Effector memory CD8-positive, alpha-beta T cell (primary cell): ENCODE results near the gene HIF1A.
"Not testable (repeated sequence)": the region's sequence is repeated elsewhere in the genome, so short reads cannot be mapped to it uniquely, and the experiment has no call there.

Experiments
- ATAC-seq: fragments of 150-1000 bp; cut with Tn5 transposase; replicated peaks from 2 replicates; pipeline ENCODE4 v1.10.0; 2021; ENCODE audit warnings: mild to moderate bottlenecking, moderate library complexity
- DNase-seq, 3 experiments: peaks; one replicate each; pipeline ENCODE4 v3.0.0; 2021
- H3K27ac Mint-ChIP-seq, 2 donors: one replicate each; pipeline ENCODE4 v1.8.0; 2022; ENCODE audit warnings: mild to moderate bottlenecking in 2 of 2, mixed read lengths in 2 of 2, moderate library complexity in 2 of 2
- H3K27me3 Mint-ChIP-seq, 2 donors: one replicate each; pipeline ENCODE4 v1.8.0; 2022; ENCODE audit warnings: mixed read lengths in 2 of 2
- H3K36me3 Mint-ChIP-seq: one replicate; pipeline ENCODE4 v1.8.0; 2022; ENCODE audit warnings: mild to moderate bottlenecking, moderate library complexity, mixed read lengths; ENCODE audit not compliant: insufficient read depth
- H3K4me1 Mint-ChIP-seq, 2 donors: one replicate each; pipeline ENCODE4 v1.8.0; 2022; ENCODE audit warnings: low read depth in 2 of 2, mixed read lengths in 2 of 2
- H3K4me3 Mint-ChIP-seq, 2 donors: one replicate each; pipeline ENCODE4 v1.8.0; 2022; ENCODE audit warnings: mild to moderate bottlenecking in 2 of 2, mixed read lengths in 2 of 2, moderate library complexity in 2 of 2
- H3K9me3 Mint-ChIP-seq, 2 donors: one replicate each; pipeline ENCODE4 v1.8.0; 2022; ENCODE audit warnings: mixed read lengths in 2 of 2

Gene HIF1A

GRCh38 chr14:61705017-61705416 lies 9.7 kb downstream of the HIF1A start:
- Mint-ChIP-seq H3K27ac (no peak overlapping the region), H3K27me3 (no peaks in the 10 kb centered on the region), H3K4me3 (no peak overlapping the region), H3K4me1 (peaks cover 21 to 48% of the 10 kb centered on the region in 2 donors), H3K9me3 (no peaks in the 10 kb centered on the region), H3K36me3 (peaks cover 3% of the 10 kb centered on the region)
- DNase-seq (no peak), ATAC-seq (no peak)

GRCh38 chr14:61706096-61706690 lies 10.9 kb downstream of the HIF1A start:
- Mint-ChIP-seq H3K27ac (no peak overlapping the region), H3K4me3 (no peak overlapping the region), H3K36me3 (peaks cover 3% of the 10 kb centered on the region), H3K9me3 (no peaks in the 10 kb centered on the region), H3K27me3 (no peaks in the 10 kb centered on the region), H3K4me1 (peaks cover 17 to 48% of the 10 kb centered on the region in 2 donors)
- DNase-seq (no peak), ATAC-seq (no peak)

- H3K27me3 Mint-ChIP-seq, DNase-seq, H3K4me3 Mint-ChIP-seq, H3K9me3 Mint-ChIP-seq, ATAC-seq, H3K27ac Mint-ChIP-seq, H3K36me3 Mint-ChIP-seq: not testable (repeated sequence)
- H3K4me1 Mint-ChIP-seq = peaks cover 27 to 61% of the 10 kb centered on the region in 2 donors
Observed at GRCh38 chr14:61707774-61708173, 12.5 kb downstream of the HIF1A start.

GRCh38 chr14:61708693-61709092 lies 13.4 kb downstream of the HIF1A start:
- ATAC-seq, DNase-seq, H3K9me3 Mint-ChIP-seq, H3K27ac Mint-ChIP-seq, H3K36me3 Mint-ChIP-seq, H3K4me3 Mint-ChIP-seq, H3K27me3 Mint-ChIP-seq: not testable (repeated sequence)
- peaks cover 28 to 61% of the 10 kb centered on the region in 2 donors for H3K4me1 Mint-ChIP-seq

GRCh38 chr14:61710853-61711817 lies 15.8 kb downstream of the HIF1A start:
- no peak for DNase-seq
- Mint-ChIP-seq H3K36me3 (peaks cover 3% of the 10 kb centered on the region), H3K4me1 (peaks cover 34 to 64% of the 10 kb centered on the region in 2 donors), H3K9me3 (no peaks in the 10 kb centered on the region), H3K27me3 (no peaks in the 10 kb centered on the region), H3K27ac (peak overlapping the region; percentile 0 to 2), H3K4me3 (peak overlapping the region in 1 of 2 donors; percentile 63)
- ATAC-seq = peak; percentile 26

- ATAC-seq (no peak), DNase-seq (no peak)
- Mint-ChIP-seq H3K4me3 (peak overlapping the region in 1 of 2 donors; percentile 13), H3K4me1 (peaks cover 31 to 70% of the 10 kb centered on the region in 2 donors), H3K36me3 (peaks cover 3% of the 10 kb centered on the region), H3K27me3 (no peaks in the 10 kb centered on the region), H3K27ac (peak overlapping the region; percentile 0 to 9), H3K9me3 (no peaks in the 10 kb centered on the region)
Observed at GRCh38 chr14:61712137-61712536, 16.8 kb downstream of the HIF1A start.

- H3K4me1 Mint-ChIP-seq = peaks cover 37 to 74% of the 10 kb centered on the region in 2 donors
- no peak overlapping the region for H3K4me3 Mint-ChIP-seq
- no peaks in the 10 kb centered on the region for H3K27me3 Mint-ChIP-seq
- no peak for DNase-seq
- no peak for ATAC-seq
- no peak overlapping the region for H3K27ac Mint-ChIP-seq
- no peaks in the 10 kb centered on the region for H3K9me3 Mint-ChIP-seq
- H3K36me3 Mint-ChIP-seq = no peaks in the 10 kb centered on the region
Observed at GRCh38 chr14:61713724-61714437, 18.6 kb downstream of the HIF1A start.

GRCh38 chr14:61716956-61717355 lies 21.6 kb downstream of the HIF1A start:
- no peaks in the 10 kb centered on the region for H3K27me3 Mint-ChIP-seq
- H3K27ac Mint-ChIP-seq = peak overlapping the region in 1 of 2 donors; percentile 35
- DNase-seq (no peak), ATAC-seq (no peak)
- H3K4me3 Mint-ChIP-seq = no peak overlapping the region
- H3K9me3 Mint-ChIP-seq = no peaks in the 10 kb centered on the region
- H3K4me1 Mint-ChIP-seq = peaks cover 37 to 66% of the 10 kb centered on the region in 2 donors
- peaks cover 12% of the 10 kb centered on the region for H3K36me3 Mint-ChIP-seq

GRCh38 chr14:61718039-61718438 lies 22.7 kb downstream of the HIF1A start:
- Mint-ChIP-seq H3K36me3 (peaks cover 20% of the 10 kb centered on the region), H3K27ac (peak overlapping the region; percentile 0 to 1), H3K4me3 (no peak overlapping the region), H3K9me3 (no peaks in the 10 kb centered on the region), H3K27me3 (no peaks in the 10 kb centered on the region), H3K4me1 (peaks cover 35 to 55% of the 10 kb centered on the region in 2 donors)
- ATAC-seq = no peak
- no peak for DNase-seq

GRCh38 chr14:61719344-61720293 lies 24.3 kb downstream of the HIF1A start:
- Mint-ChIP-seq H3K27me3 (no peaks in the 10 kb centered on the region), H3K4me3 (peak overlapping the region; percentile 16 to 47), H3K9me3 (no peaks in the 10 kb centered on the region), H3K27ac (peak overlapping the region; percentile 44 to 89), H3K4me1 (peaks cover 30 to 51% of the 10 kb centered on the region in 2 donors), H3K36me3 (peaks cover 29% of the 10 kb centered on the region)
- ATAC-seq (peak; percentile 92), DNase-seq (no peak)

- peak overlapping the region; percentile 44 to 89 for H3K27ac Mint-ChIP-seq
Observed at GRCh38 chr14:61720294-61720661, 25.0 kb downstream of the HIF1A start.

GRCh38 chr14:61720741-61721140 lies 25.4 kb downstream of the HIF1A start:
- Mint-ChIP-seq H3K4me3 (no peak overlapping the region), H3K9me3 (no peaks in the 10 kb centered on the region), H3K27me3 (no peaks in the 10 kb centered on the region), H3K27ac (peak overlapping the region in 1 of 2 donors; percentile 89), H3K36me3 (peaks cover 38% of the 10 kb centered on the region), H3K4me1 (peaks cover 31 to 44% of the 10 kb centered on the region in 2 donors)
- DNase-seq (no peak), ATAC-seq (no peak)

More at GRCh38 chr14:61720294-61720661, 25.0 kb downstream of the HIF1A start:
- DNase-seq (no peak), ATAC-seq (no peak)
- Mint-ChIP-seq H3K36me3 (peaks cover 33% of the 10 kb centered on the region), H3K4me1 (peaks cover 34 to 49% of the 10 kb centered on the region in 2 donors), H3K9me3 (no peaks in the 10 kb centered on the region), H3K4me3 (peak overlapping the region; percentile 16 to 47), H3K27me3 (no peaks in the 10 kb centered on the region)
